Activated CD8-positive, alpha-beta memory T cell treated with anti-CD3 and anti-CD28 coated beads, Interleukin-2, amount 50 U/mL, for 4 hours (primary cell): ENCODE results near the gene ZNF839.

Source experiments
- DNase-seq: peaks from one replicate; pipeline ENCODE4 v3.0.0-alpha.2; 2020

The ZNF839 gene

GRCh38 chr14:102390064-102390855 is 70.7 kb downstream of the ZNF839 start:
- no peak for DNase-seq
